Heart right ventricle (tissue), 16 donors: ENCODE measurements around the gene PDE11A. TPM values are rescaled to one million over a fixed set of nuclear protein-coding genes. Genes with fewer than 3 reads are reported as not detected.

Source experiments
- ATAC-seq, 8 donors: fragments of 200-7000 bp; cut with Tn5 transposase; one replicate each; pipeline ENCODE4 v1.9.1; 2020; ENCODE audit warnings: mild to moderate bottlenecking in 8 of 8, moderate library complexity in 8 of 8, moderate number of reproducible peaks in 1 of 8
- DNase-seq, 2 donors: peaks; one replicate each; pipeline ENCODE4 v3.0.0-alpha.2; 2020
- H3K27ac ChIP-seq, 10 donors: fragments of 200-600 bp; sonication (generic) in 2 of 10; one replicate each; pipeline versions ENCODE4 v1.5.0 to v1.8.0; 2020 to 2022; ENCODE audit warnings: mild to moderate bottlenecking in 3 of 10
- H3K27me3 ChIP-seq, 7 donors: fragments of 200-600 bp; one replicate each; pipeline ENCODE4 v1.8.0; 2021 to 2022; ENCODE audit warnings: mild to moderate bottlenecking in 2 of 7
- H3K36me3 ChIP-seq, 9 donors: fragments of 200-600 bp; sonication (generic) in 1 of 9; one replicate each; pipeline versions ENCODE4 v1.5.0 to v1.8.0; 2020 to 2022; ENCODE audit warnings: mild to moderate bottlenecking in 2 of 9
- H3K4me1 ChIP-seq, 9 donors: fragments of 200-600 bp; sonication (generic) in 1 of 9; one replicate each; pipeline versions ENCODE4 v1.5.0 to v1.8.0; 2020 to 2022; ENCODE audit warnings: mild to moderate bottlenecking in 4 of 9
- H3K4me3 ChIP-seq, 10 donors: fragments of 200-600 bp; sonication (generic) in 2 of 10; one replicate each; pipeline versions ENCODE4 v1.5.0 to v1.8.0; 2020 to 2022; ENCODE audit warnings: mild to moderate bottlenecking in 7 of 10, moderate library complexity in 2 of 10
- H3K9me3 ChIP-seq, 11 donors: fragments of 200-600 bp in 10 of 11; sonication (generic) in 2 of 11; one replicate each; pipeline versions ENCODE4 v1.5.0 to v1.8.0; 2013 to 2022; ENCODE audit warnings: mild to moderate bottlenecking in 2 of 11, control low read depth in 1 of 11, moderate library complexity in 1 of 11
- WGBS, 2 donors: extraction: QIAGEN DNeasy Blood & Tissue Kit; methylation state at CpG; one replicate each; pipeline ENCODE4 v1.1.7; 2013; ENCODE audit warnings: inconsistent platforms in 1 of 2; 5-methylcytosine and 5-hydroxymethylcytosine counted together
- intact Hi-C, 10 donors: fragments of 100-400 bp; cut with DNase I; formaldehyde crosslinking; loops; one replicate each; pipeline versions ENCODE4 v1.11.1 to v1.14.2; 2022
- polyA plus RNA-seq, 2 donors: library from polyadenylated mRNA; stranded (reverse); fragments of 200-250 nt; gene quantifications; one replicate each; pipeline ENCODE4 v1.2.3, GENCODE V29; 2013
- total RNA-seq, 10 donors: library from RNA; stranded (reverse); fragmentation: NEBNext Ultra II Directional in 3 of 10; extraction: Animal tissue kit (Norgen Biotek cat#: 25700) in 3 of 10; gene quantifications; one replicate each; pipeline versions ENCODE4 v1.2.1 to v1.2.4, GENCODE V29; 2021 to 2023
- TF ChIP-seq, protein P1 (sequence below), 9 donors: fragments of 200-600 bp; sonication (generic) in 2 of 9; IDR thresholded peaks; one replicate each; pipeline versions ENCODE4 v1.5.0 to v1.8.0; 2021 to 2022; ENCODE audit warnings: antibody characterized with exemption in 9 of 9, mild to moderate bottlenecking in 5 of 9, moderate library complexity in 1 of 9
- donor health status: Arrhythmogenic right ventricular cardiomyopathy.
- donor health status: ischemic (EF 13 %, LVEDD 7.1; RV severe dilation, severe dysfunction).
- donor health status: healthy with polysubstance abuse.
- donor health status: DM: no; HTN: yes; CAD: no.
- donor health status: DM: no; HTN: no; CAD: no.
- donor health status: ischemic (EF 25% LVEDD 6.9; RV normal size, moderate dysfunction).
- donor health status: ischemic (EF 25% LVEDD 5.7; RV mildly dilated, moderate dysfunction).
- donor health status: healthy.
- donor health status: DM: yes; HTN: yes; CAD: no.
- donor health status: Ischemic cardiomyopathy.
- donor health status: ischemic (EF 35%, LVEDD 5.7; RV mildly dilated, moderate dysfunction).
- donor health status: nonischemic (EF 11% LVEDD 7.7; RV severe dilation, severe dysfunction).
- donor health status: DM: yes; HTN: yes; CAD: no.
- donor health status: PGD.
- donor health status: ischemic (EF 29% LVEDD 5.4; RV normal size, mild dysfunction).
- donor health status: nonischemic (EF 23%, LVEDD 6.1; RV moderate dilation, normal function).

PDE11A gene
- total and polyA plus RNA-seq, 12 donors: 0.12 to 6.4 (median 1.1) TPM

- Histone ChIP-seq H3K9me3 (no peaks in the 10 kb centered on the region), H3K27ac (no peak overlapping the region), H3K36me3 (no peaks in the 10 kb centered on the region), H3K4me1 (peaks cover 0 to 12% (median 5%) of the 10 kb centered on the region in 9 donors), H3K4me3 (no peak overlapping the region), H3K27me3 (no peaks in the 10 kb centered on the region)
- ATAC-seq (no peak), DNase-seq (no peak)
- intact Hi-C loops: no loop called here
- 77 to 82% methylated on average over 2 of the region's 2 CpGs for WGBS, 2 donors
- TF ChIP-seq, protein P1, sequence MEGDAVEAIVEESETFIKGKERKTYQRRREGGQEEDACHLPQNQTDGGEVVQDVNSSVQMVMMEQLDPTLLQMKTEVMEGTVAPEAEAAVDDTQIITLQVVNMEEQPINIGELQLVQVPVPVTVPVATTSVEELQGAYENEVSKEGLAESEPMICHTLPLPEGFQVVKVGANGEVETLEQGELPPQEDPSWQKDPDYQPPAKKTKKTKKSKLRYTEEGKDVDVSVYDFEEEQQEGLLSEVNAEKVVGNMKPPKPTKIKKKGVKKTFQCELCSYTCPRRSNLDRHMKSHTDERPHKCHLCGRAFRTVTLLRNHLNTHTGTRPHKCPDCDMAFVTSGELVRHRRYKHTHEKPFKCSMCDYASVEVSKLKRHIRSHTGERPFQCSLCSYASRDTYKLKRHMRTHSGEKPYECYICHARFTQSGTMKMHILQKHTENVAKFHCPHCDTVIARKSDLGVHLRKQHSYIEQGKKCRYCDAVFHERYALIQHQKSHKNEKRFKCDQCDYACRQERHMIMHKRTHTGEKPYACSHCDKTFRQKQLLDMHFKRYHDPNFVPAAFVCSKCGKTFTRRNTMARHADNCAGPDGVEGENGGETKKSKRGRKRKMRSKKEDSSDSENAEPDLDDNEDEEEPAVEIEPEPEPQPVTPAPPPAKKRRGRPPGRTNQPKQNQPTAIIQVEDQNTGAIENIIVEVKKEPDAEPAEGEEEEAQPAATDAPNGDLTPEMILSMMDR (IDR thresholded peaks at IDR 0.05): no peak
These were observed 330.7 kb downstream of the PDE11A start for GRCh38 chr2:177741866-177742265.

GRCh38 chr2:177740700-177741099, 331.9 kb downstream of the PDE11A start:
- Histone ChIP-seq H3K36me3 (no peaks in the 10 kb centered on the region), H3K27me3 (no peaks in the 10 kb centered on the region), H3K9me3 (no peaks in the 10 kb centered on the region), H3K27ac (no peak overlapping the region), H3K4me1 (peaks cover 0 to 8% (median 4%) of the 10 kb centered on the region in 9 donors), H3K4me3 (no peak overlapping the region)
- ATAC-seq: no peak
- WGBS, 2 donors: 33 to 62% methylated on average over 1 of the region's 1 CpG
- TF ChIP-seq, protein P1 (IDR thresholded peaks at IDR 0.05): no peak
- intact Hi-C loops: no loop called here
- DNase-seq: no peak

DNA sequence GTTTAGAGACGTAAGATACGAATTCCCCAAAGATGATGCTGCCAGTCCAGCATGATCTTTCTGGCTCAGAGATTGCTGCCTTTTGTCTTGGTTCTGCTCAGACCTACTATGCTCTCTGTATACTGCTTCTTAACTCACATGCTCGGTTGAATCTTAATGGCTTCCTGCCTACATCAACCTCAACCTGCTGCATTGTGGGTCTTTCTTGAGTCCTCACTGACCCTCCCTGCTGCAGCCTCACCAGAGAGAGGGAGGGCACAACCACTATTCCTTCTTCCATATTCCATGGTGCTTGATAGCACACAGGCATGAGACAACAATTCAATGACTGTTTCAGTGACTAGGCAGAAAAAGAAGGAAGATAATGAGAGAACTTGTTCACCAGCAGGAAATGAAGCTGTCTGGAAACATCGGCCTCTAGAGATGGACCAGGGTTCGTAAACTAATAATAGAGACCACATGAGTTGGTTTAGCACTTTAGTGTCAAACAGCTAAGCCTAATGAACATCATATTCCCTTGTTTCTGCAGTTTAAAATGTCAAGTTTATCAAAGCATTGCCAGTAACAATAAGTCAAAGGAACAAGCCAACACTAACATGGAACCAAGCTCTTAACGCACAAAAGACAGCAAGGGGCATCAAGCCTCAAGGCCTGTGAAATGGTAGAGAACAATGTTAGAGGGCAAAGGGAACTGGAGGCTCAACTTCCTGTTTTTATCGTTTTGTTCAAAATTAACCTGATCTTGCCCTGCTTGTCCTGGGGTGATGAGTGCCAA, 333.9 kb downstream of the PDE11A start:
- Histone ChIP-seq H3K36me3 (no peaks in the 10 kb centered on the region), H3K4me3 (no peak overlapping the region), H3K27me3 (no peaks in the 10 kb centered on the region), H3K4me1 (no peaks in the 10 kb centered on the region), H3K27ac (no peak overlapping the region), H3K9me3 (no peaks in the 10 kb centered on the region)
- WGBS, 2 donors: 60 to 64% methylated on average over 7 of the region's 7 CpGs
- intact Hi-C loops: no loop called here
- TF ChIP-seq, protein P1 (IDR thresholded peaks at IDR 0.05): no peak
- ATAC-seq (no peak), DNase-seq (no peak)

GRCh38 chr2:177735318-177735803, 337.2 kb downstream of the PDE11A start:
- ATAC-seq (no peak), DNase-seq (no peak)
- Histone ChIP-seq H3K4me3 (no peak overlapping the region), H3K36me3 (no peaks in the 10 kb centered on the region), H3K27ac (no peak overlapping the region), H3K27me3 (peaks cover 0 to 8% (median 0%) of the 10 kb centered on the region in 7 donors), H3K9me3 (no peaks in the 10 kb centered on the region), H3K4me1 (no peaks in the 10 kb centered on the region)
- WGBS, 2 donors: 94 to 95% methylated on average over 6 of the region's 6 CpGs
- intact Hi-C loops: no loop called here
- TF ChIP-seq, protein P1 (IDR thresholded peaks at IDR 0.05): no peak
